OCI-LY3 (cell line): ENCODE measurements around the gene JAG2.

Experiments used
- CTCF ChIP-seq: fragments of 200-600, 300-600 bp; sonication (generic); IDR thresholded peaks from 2 replicates; pipeline ENCODE4 v1.5.1; 2014; ENCODE audit warnings: antibody characterized with exemption, low read length, low read depth
- EZH2phosphoT487 ChIP-seq: fragments of 200-600 bp; shearing (Covaris generic); IDR thresholded peaks from 2 replicates; pipeline ENCODE4 v1.6.1; 2018; ENCODE audit warnings: antibody characterized with exemption, mixed run types, low read depth

GRCh38 chr14:105155681-105156413 is 12.7 kb downstream of the JAG2 start:
- TF ChIP-seq CTCF (no peak), EZH2phosphoT487 (no peak)
